A673 (cell line): ENCODE results near the gene IGFALS.

ENCODE experiments used
- EZH2 ChIP-seq: fragments of 200-600 bp; sonication (generic); IDR thresholded peaks from 2 replicates; pipeline ENCODE4 v1.6.1; 2017; ENCODE audit warnings: borderline replicate concordance, low read depth, mild to moderate bottlenecking, mixed read lengths, antibody characterized with exemption, low read length; ENCODE audit not compliant: poor library complexity, severe bottlenecking
- TF ChIP-seq, protein P1 (sequence below): fragments of 300-800, 200-600 bp; sonication (generic); conservative IDR thresholded peaks from 2 replicates; pipeline ENCODE4 v1.5.1; 2017; ENCODE audit warnings: low read depth, mild to moderate bottlenecking, antibody characterized with exemption, low read length, moderate library complexity, mixed read lengths

DNA sequence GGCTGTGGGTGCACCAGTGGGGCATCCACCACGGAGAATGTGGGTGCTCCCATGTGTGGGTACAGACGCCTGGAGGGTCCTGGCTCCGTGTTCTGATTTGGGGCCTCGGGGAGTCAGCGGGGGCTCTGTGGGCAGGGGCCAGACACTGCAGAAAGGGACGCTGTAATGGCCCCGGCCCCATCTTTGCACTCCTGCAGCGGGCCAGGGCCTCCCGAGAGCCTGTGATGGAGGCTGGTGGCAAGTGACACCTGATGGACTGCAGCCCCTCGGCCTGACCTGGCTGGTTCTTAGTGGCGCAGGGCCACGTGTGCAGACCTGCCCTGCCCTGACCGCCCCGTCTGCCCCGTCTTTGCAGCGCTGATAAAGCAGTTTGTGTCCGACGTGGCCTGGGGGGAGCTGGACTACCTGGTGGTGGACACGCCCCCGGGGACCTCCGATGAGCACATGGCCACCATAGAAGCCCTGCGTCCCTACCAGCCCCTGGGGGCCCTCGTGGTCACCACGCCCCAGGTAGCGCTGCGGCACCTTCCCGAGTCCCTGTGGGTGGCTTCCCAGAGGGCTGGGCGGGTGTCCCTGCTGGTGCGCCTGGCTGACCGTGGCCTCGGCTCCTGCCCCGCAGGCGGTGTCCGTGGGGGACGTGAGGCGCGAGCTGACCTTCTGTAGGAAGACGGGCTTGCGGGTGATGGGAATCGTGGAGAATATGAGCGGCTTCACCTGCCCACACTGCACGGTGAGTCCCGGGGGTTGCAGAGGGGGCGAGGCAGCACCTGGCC, 6.0 kb downstream of the IGFALS start:
- TF ChIP-seq, protein P1, sequence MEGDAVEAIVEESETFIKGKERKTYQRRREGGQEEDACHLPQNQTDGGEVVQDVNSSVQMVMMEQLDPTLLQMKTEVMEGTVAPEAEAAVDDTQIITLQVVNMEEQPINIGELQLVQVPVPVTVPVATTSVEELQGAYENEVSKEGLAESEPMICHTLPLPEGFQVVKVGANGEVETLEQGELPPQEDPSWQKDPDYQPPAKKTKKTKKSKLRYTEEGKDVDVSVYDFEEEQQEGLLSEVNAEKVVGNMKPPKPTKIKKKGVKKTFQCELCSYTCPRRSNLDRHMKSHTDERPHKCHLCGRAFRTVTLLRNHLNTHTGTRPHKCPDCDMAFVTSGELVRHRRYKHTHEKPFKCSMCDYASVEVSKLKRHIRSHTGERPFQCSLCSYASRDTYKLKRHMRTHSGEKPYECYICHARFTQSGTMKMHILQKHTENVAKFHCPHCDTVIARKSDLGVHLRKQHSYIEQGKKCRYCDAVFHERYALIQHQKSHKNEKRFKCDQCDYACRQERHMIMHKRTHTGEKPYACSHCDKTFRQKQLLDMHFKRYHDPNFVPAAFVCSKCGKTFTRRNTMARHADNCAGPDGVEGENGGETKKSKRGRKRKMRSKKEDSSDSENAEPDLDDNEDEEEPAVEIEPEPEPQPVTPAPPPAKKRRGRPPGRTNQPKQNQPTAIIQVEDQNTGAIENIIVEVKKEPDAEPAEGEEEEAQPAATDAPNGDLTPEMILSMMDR, result no peak
- TF ChIP-seq EZH2, result no peak
